Renal pelvis (tissue), 12 donors: ENCODE data around the gene AKAP4. TPM values are rescaled to one million over a fixed set of nuclear protein-coding genes. Genes with fewer than 3 reads are reported as not detected.
A peak's percentile ranks its signal among the peaks of the same experiment; 100 is the strongest.

Source experiments
- DNase-seq: peaks from one replicate; pipeline ENCODE4 v3.0.0-alpha.2; 2013
- long read RNA-seq, 16 experiments: transcript quantifications; one replicate each; lab custom pipeline, GENCODE V29; 2026
- polyA plus RNA-seq, 3 donors: library from polyadenylated mRNA; unstranded; fragments of 120-200 nt; gene quantifications; one replicate each; pipeline ENCODE4 v1.2.1, GENCODE V29; 2013; ENCODE audit not compliant: insufficient read length in 3 of 3

Gene AKAP4, protein sequence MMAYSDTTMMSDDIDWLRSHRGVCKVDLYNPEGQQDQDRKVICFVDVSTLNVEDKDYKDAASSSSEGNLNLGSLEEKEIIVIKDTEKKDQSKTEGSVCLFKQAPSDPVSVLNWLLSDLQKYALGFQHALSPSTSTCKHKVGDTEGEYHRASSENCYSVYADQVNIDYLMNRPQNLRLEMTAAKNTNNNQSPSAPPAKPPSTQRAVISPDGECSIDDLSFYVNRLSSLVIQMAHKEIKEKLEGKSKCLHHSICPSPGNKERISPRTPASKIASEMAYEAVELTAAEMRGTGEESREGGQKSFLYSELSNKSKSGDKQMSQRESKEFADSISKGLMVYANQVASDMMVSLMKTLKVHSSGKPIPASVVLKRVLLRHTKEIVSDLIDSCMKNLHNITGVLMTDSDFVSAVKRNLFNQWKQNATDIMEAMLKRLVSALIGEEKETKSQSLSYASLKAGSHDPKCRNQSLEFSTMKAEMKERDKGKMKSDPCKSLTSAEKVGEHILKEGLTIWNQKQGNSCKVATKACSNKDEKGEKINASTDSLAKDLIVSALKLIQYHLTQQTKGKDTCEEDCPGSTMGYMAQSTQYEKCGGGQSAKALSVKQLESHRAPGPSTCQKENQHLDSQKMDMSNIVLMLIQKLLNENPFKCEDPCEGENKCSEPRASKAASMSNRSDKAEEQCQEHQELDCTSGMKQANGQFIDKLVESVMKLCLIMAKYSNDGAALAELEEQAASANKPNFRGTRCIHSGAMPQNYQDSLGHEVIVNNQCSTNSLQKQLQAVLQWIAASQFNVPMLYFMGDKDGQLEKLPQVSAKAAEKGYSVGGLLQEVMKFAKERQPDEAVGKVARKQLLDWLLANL
- polyA plus RNA-seq = under 1 TPM; 0.06 to 0.21 (median 0.09) TPM
- long read RNA-seq, donor 1 = 0 reads
- long read RNA-seq, donor 2 = 0 reads
- long read RNA-seq, donor 3 = 0 reads
- long read RNA-seq, donor 4 = 0 reads
- long read RNA-seq, donor 5 = 0 reads
- long read RNA-seq, donor 6 = 0 reads
- long read RNA-seq, donor 7 = 0 reads
- long read RNA-seq, donor 8 = 0 reads
- long read RNA-seq, donor 9 = 0 reads
- long read RNA-seq, donor 10 = 0 reads
- long read RNA-seq, donor 11 = 0 reads
- long read RNA-seq, donor 12 = 0 reads
- long read RNA-seq, donor 13, partial matches to known transcripts = 0 of 1 reads
- long read RNA-seq, donor 13, other reads (novel, unspliced or antisense) = 0 of 1 reads
- long read RNA-seq, donor 14 = 0 reads
- long read RNA-seq, donor 15 = 0 reads
- long read RNA-seq, donor 16 = 0 reads

DNA sequence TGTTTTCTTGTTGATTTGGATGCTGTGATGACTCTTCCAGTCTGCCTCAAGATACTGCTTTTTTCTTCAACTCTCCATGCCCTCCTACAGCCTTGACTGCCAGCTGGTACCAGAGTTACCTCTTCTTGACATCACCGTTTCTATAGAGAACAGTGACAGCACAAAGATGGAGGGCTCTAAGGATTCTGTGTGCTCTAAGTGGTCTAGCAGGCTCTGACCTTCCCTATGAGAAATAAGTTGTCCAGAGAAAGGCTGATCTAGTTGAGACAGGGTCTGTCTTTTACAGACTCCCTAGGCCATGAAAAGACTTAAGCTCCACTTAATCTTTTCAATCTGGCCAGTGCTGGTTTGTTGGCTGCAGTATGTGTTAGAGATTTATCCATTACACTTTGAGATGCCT lies at the start of gene AKAP4:
Gene AKAP4, minus strand, starts transcription at position 101 of the 400 bp plus-strand sequence. CDS start 118 bp downstream, outside the sequence.
- DNase-seq = no peak

- no peak for DNase-seq
Measured at GRCh38 chrX:50211510-50211909, 10.7 kb upstream of the AKAP4 start.

DNA sequence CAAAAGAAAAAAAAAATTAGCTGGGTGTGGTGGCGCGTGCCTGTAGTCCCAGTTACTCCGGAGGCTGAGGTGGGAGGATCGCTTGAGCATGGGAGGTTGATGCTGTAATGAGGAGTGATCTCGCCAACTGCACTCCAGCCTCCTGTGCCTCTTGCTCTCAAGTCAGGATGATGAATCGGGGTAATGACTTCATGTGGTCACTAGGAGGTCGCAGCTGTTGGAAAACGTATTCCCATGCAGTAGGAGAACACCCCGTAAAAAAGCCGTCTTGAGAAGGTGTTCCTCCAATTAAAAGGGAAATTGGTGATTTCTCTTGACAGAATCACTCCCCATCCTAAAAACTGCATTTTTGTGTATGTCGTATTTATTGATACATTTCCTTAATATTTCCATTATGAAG lies 5.9 kb upstream of the AKAP4 start:
- DNase-seq = no peak

DNA sequence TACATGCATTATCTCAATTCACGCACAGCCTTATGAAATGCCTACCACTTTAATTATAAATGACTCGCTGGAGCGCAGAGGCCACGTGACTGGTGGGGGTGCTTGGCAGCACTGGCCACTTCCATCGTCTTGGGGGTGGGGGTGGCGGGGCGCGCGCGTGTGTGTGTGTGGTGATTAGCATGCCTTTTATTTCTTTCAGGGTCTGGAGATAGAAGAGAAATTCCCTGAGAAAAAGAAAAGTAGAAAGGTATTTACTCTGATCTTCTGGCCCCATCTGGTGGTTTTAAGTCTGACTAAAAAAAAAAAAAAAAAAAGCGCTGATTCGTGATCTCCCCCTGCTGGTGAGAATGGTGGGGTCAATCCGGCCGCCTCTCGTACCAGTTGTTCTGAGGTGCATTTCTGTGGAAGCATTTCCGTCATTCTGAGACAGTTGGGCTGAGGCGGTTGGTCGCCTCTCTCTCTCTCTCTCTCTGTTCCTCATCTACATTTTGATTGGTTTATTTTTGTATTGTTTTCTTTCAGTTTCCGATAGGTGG lies 3.6 kb upstream of the AKAP4 start, which contains the start of gene CCNB3:
Gene CCNB3, plus strand, starts transcription at position 402 of the 536 bp plus-strand sequence. CDS start 80,399 bp downstream, outside the sequence.
- peak; percentile 66 for DNase-seq

GRCh38 chrX:50202539-50202938 lies 1.7 kb upstream of the AKAP4 start:
- no peak for DNase-seq

- no peak for DNase-seq
Measured at GRCh38 chrX:50198348-50198747, 2.5 kb downstream of the AKAP4 start.

DNA sequence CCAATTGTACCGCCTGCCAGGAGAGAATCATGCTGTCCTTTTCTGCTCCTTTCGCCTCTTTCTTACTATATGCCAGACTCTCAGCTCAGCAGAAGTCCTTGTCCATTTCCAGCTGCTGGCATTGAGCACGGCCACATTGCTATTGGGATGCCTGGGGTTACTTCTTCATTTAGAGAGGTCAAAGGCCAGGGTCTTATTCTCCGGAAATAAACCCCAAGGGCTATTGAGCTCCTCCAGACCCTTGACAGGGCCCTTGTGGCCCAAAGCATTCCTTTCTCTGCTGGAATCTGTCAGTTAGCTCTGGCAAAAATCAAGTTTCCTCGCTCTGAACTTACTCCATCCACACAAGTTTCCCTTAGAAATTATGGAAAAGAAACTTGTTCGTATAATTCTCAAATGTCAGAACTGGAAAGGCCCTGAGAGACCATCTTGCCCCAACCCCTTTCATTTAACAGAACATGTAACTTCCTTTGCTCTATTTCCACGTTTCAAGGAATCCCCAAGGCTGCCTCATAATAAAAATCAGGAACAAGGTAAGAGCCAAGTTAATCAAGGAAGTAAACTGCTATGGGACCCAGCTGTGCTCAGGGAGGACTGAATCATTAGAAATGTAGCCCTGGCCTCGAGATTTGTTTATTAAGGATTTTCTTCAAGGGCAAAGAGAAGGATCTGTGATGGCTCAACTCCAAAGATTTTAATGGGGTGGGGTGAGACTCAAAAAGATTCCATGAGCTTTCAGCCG lies 11.8 kb downstream of the AKAP4 start:
- DNase-seq = no peak

DNA sequence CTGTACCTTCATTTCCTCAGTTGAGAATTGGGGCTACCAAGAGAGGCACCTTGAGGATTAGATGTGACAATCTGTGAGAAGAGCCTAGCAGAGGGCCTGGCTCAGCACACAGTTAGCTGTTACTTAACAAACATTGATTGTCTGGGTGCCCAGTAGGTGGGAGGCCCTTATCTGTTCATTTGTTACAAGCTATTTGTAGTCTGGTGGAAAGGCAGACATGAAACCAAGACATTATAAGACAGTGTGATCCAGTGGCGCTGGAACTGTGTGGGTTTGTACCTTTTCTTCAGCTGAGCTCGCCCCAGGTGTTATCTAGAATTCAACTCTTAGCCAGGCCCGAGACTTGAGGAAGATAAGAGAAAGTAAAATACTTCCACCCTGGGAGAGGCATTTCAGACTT lies 16.9 kb downstream of the AKAP4 start:
- no peak for DNase-seq

GRCh38 chrX:50180073-50180940 lies 20.5 kb downstream of the AKAP4 start:
- no peak for DNase-seq

DNA sequence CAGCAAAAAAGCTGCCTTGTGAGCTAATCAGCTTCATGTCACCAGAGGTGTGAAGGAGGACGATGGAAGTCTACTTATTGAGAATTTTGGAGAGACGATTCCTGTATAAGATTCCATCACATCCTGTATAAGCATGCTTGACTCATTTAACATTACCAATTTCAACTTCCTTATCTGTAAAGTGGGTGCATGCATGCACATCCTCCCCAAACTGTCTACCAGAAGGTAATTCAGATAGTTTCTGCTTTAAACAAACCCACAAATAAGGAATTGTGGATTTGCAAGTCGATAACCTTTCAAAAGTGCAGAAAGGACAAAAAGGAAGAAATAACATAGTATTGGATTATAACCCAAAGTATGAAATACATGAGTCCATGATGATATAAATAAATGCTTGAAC lies 31.1 kb downstream of the AKAP4 start:
- no peak for DNase-seq

DNA sequence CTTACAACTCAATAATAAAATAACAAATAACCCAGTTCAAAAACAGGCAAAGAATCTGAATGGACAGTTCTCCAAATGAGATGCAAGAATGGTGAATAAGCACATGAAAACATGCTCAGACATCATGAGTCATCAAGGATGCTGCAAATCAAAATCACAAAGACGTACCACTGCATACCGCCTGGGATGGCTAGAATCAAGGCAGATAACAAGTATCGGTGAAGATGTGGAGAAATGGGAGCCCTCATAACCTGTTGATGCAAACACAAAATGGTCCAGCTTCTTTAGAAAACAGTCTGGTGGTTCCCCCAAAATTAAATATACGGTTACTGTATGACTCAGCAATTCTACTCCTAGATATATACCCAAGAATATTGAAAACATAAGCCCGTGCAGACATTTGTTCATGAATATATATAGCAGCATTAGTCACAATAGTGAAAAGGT lies 32.5 kb downstream of the AKAP4 start:
- no peak for DNase-seq

GRCh38 chrX:50167366-50167765 lies 33.4 kb downstream of the AKAP4 start:
- no peak for DNase-seq

DNA sequence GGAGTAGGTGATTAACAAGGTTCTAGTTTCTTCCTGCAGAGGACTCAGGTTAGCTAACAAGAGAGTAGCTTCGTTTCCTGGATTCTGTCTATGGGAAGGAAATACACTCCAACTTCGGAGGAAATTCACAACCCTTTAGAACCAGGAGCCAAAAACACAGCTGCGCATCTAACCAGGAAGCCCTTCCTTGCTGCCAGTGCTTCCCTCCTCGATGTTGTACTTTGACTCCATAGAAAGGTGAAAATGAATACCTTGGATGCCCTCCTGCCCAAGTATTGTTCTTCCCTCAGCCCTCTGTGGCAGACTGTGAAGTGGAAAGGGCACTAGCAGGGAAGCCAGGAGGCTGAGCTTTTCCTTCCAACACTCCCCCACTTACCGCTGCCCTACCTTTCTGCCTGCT lies 35.1 kb downstream of the AKAP4 start:
- DNase-seq = no peak

GRCh38 chrX:50161127-50161526 lies 39.7 kb downstream of the AKAP4 start:
- peak; percentile 15 for DNase-seq

- DNase-seq = peak; percentile 26
Measured at GRCh38 chrX:50158593-50158992, 42.2 kb downstream of the AKAP4 start.

- DNase-seq = no peak
Measured at GRCh38 chrX:50157545-50158135, 43.2 kb downstream of the AKAP4 start.

DNA sequence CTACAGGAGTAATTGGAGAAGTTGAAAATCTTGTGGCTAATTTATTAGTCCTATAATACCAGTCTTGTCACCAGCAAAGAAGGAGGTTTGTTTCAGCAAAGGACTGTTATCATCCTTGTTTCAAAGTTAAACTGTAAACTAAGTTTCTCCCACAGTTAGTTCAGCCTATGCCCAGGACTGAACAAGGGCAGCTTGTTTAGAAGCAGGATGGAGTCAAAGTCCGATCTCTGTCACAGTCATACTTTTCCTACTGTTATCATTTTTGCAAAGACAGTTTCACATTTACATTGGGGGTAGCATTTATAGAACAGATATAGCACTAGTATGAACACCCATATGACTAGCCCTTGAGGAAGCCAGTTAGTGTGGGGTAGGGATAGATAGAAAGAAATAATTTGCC lies 46.4 kb downstream of the AKAP4 start:
- DNase-seq = no peak

- no peak for DNase-seq
Measured at GRCh38 chrX:50152456-50152855, 48.4 kb downstream of the AKAP4 start.

DNA sequence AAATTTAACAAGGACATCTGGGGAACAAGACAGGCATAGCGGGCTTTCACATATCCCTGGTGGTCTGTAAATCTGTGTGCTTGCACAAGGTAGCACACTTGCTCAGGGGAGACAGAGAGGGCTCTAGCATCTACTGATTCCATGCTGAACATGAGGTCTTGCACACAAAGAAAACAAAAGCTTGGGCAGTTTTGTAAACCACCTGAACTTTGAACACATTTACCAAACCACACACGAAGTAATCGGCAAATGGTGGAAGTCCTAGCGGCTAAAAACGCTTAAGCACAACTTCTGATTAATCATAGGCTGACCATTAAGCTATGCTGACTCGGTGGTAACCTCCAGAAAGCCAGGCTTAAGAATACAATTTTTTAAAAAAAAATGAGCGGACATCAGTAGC lies 52.8 kb downstream of the AKAP4 start:
- no peak for DNase-seq
